Activated CD8-positive, alpha-beta memory T cell treated with anti-CD3 and anti-CD28 coated beads, Interleukin-2, amount 50 U/mL, for 1 hour (primary cell): ENCODE results near the gene RASGRP3.

Experiments used
- DNase-seq: peaks from one replicate; pipeline ENCODE4 v3.0.0-alpha.2; 2020; ENCODE audit errors: extremely low read depth

RASGRP3 gene

GRCh38 chr2:33491441-33492084 is 15.1 kb downstream of the RASGRP3 start:
- no peak for DNase-seq

DNA sequence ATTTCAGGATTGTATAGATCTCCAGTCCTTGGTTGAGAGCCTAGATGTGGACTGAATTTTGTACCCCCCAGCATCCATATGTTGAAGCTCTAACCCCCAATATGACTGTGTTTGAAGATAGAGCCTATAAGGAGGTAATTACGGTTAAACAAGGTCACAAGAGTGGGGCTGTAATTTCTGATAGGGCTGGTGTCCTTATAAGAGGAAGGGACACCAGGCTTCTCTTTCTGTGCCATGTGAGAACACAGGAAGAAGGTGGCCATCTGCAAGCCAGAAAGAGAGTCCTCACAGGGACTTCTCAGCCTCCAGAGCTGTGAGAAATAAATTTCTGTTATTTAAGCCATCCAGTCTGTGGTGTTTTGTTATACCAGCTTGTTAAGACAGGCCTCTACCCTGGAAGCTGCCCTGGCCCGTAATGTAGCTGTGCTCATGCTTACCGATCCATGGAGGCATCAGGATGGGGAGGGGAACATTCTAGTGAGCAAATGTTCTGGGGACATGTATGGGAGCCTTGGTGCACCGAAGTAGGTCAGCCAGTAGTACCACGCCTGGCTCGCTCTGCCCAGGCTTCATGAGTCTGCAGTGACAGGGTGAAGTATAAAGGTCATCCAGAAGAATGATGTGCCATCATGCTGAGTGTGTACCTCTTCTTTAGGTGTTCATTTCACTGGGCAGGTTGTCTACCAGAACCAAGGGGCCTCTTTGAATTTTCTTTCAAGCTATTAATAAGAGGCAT is 16.1 kb downstream of the RASGRP3 start:
- DNase-seq, result no peak

DNA sequence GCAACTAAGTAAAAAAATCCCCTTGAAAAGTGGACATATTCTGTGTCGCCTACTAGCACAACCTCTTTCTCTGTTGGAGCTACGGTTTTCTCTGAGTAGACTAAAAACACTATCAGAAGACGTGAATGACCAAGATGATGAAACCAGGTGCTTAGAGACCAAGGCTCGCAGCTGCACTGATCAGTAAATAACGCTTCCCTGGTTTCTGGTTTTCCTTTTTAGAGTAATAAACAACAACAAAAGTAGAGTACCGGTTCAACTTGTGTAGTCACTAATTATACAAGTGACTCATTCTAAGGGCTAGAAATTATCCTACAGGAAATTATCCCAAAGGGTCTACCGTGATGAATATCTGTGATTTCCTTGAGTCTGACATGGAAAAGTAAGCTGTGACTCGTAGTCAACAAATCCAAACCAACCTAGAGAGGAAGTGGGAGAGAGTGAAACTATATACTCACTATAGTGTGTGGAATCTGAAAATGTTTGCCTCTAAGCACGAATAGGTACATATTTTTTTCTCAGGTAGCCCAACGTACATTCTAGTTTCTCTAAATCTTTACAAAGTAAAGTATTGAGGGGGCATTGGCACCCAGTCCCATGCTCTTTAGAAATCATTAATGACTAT is 17.8 kb downstream of the RASGRP3 start:
- no peak for DNase-seq

- DNase-seq, result no peak
Measured at GRCh38 chr2:33494877-33495641, 18.6 kb downstream of the RASGRP3 start.

- no peak for DNase-seq
Measured at GRCh38 chr2:33495683-33496082, 19.2 kb downstream of the RASGRP3 start.

DNA sequence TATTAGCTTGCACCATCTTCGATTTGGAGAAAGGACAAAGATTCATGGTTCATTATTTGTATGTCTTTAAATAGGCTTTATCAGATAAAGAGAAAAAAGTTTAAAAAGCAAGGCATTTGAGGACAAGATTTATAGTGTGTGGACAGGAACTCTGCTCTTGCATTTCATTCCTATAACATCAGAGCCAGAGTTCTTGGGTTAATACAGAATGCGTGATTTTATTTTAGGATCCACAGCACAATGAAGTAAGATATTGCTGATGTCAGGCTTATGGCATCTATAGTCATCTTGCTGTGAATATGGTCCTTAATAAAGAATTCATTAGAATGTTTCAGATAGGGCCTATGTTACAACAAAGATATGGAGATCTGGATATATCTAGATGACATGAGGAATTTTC is 19.7 kb downstream of the RASGRP3 start:
- no peak for DNase-seq

GRCh38 chr2:33496726-33497125 is 20.3 kb downstream of the RASGRP3 start:
- DNase-seq, result no peak

- DNase-seq, result no peak
Measured at GRCh38 chr2:33497221-33497650, 20.8 kb downstream of the RASGRP3 start.

DNA sequence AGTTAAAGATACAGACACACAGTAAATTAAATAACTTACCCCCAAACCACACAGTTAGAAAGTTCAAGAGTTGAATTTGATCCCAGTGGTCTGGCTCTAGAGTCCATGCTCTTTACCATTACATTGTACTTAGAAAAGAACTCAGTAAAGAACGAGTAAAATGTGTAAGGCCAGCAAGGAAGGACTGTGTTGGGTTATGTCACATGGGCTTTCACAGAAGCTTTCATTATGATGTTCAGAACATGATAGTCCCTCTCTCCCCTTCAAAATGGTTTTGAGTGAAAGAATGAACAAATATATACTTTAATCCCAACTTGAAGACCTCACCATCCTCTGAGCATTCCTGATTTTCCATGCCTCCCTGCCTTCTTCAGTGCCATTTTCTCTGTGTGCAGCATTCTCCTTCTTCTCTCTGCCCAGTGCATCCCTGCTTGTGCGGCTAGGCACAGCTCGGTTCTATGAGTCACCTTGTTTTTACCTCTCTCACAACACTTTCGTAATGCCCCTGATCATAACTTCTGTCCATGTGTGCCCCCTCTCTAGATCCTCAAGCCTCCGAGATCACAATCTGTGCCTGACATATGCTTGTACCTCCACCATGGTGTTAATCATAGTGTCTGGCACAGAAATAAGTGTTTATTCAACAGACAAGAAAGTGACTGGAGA is 22.0 kb downstream of the RASGRP3 start:
- no peak for DNase-seq

DNA sequence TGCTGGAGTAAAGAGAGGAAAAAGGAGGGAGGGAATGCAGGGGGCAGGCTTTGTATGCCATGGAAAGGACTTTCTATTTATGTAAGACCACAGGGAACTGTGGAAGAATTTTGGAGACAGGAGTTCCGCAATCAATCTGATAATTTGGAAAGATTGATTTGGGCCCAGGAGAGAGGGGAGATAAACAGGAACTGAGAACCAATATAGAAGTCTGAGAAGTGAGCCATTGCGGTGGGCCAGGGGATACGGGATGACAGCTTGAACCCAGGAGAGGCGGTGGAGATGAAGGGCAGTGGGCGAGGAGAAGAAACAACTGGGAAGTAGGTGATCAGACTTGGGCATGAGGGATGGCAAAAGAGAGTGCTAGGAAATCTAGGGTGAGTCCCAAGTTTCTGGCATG is 23.7 kb downstream of the RASGRP3 start:
- no peak for DNase-seq

- no peak for DNase-seq
Measured at GRCh38 chr2:33502025-33502424, 25.6 kb downstream of the RASGRP3 start.

GRCh38 chr2:33503002-33503401 is 26.6 kb downstream of the RASGRP3 start:
- DNase-seq, result no peak

- no peak for DNase-seq
Measured at GRCh38 chr2:33505966-33506365, 29.5 kb downstream of the RASGRP3 start.

- DNase-seq, result no peak
Measured at GRCh38 chr2:33509908-33510585, 33.6 kb downstream of the RASGRP3 start.

GRCh38 chr2:33510586-33510968 is 34.1 kb downstream of the RASGRP3 start:
- DNase-seq, result no peak

DNA sequence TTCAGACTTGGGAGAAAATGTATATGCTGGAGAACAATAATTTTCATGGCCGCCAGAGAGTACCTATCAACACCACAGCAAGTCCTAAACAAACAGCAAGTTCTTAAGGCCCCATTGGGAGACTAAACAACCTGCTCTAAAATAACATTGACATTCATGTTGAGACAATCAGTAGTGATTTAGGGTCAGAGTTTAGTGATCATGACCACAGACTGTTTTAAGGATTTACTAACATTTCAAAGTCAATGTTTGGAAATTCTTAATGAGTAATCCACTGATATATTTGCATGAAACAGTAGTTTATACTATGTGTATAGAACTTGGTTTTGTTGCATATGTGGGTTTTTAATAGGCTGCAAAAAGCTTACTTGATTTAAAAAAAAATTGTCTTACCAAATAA is 34.7 kb downstream of the RASGRP3 start:
- DNase-seq, result no peak

DNA sequence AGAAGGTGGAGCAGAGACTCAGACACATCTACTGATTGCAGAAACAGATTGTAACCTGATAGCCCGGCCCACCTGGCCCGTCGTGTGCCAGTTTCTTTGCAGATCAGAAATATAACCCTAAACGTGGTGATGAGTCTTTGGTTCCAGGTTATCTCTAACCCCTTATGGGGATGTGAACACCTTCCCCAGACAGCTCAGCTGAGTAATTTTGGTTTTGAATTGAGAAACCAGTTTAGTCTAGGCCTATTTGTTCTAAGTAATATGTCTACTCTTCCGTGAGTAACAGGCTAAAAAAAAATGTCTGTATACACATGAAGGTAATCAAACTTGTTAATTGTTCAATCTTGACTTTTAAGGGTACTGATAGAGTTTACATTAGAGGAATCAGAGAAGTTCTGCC is 35.7 kb downstream of the RASGRP3 start:
- DNase-seq, result no peak

DNA sequence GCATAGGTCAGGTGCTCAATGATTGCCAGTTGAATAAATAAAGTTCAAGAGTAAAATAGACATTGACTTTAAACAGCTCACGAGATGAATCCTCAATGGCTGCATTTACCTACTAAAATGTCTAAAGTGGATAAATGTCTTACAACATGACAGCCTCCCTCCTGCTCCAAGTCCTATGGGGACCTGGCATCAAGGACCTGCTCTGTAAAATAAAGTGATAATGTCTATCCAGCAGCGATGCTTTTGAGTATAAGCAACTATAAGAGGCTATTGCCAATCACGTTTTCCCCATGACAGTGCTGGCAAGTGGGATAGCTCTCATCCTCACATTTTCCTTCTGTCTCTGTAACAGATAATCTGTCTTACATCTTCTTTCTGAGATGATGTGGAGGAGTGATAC is 37.0 kb downstream of the RASGRP3 start:
- no peak for DNase-seq

- DNase-seq, result no peak
Measured at GRCh38 chr2:33516456-33516995, 40.1 kb downstream of the RASGRP3 start.

- no peak for DNase-seq
Measured at GRCh38 chr2:33518200-33518599, 41.8 kb downstream of the RASGRP3 start.

GRCh38 chr2:33518929-33519328 is 42.5 kb downstream of the RASGRP3 start:
- no peak for DNase-seq
